H1 (cell line): ENCODE results near the gene MYMX. TPM values are rescaled to one million over a fixed set of nuclear protein-coding genes. Genes with fewer than 3 reads are reported as not detected.
A peak's percentile ranks its signal among the peaks of the same experiment; 100 is the strongest.

Source experiments
- CTBP2 ChIP-seq: IDR thresholded peaks from 2 replicates; pipeline ENCODE4 v1.7.0; 2011; ENCODE audit warnings: borderline replicate concordance, mild to moderate bottlenecking, moderate library complexity, mixed read lengths, low read length; ENCODE audit not compliant: insufficient read depth, insufficient read length
- EGR1 ChIP-seq: IDR thresholded peaks from 2 replicates; pipeline ENCODE4 v1.6.1; 2011; ENCODE audit warnings: low read depth, low read length, borderline replicate concordance
- KDM4A ChIP-seq: IDR thresholded peaks from one replicate; pipeline ENCODE4 v1.7.1; 2012; ENCODE audit warnings: low read depth, mild to moderate bottlenecking, moderate library complexity, low read length, inconsistent platforms; ENCODE audit not compliant: severe bottlenecking
- PHF8 ChIP-seq: fragments of 200-600 bp; sonication (generic); conservative IDR thresholded peaks from 2 replicates; pipeline ENCODE4 v1.7.1; 2012; ENCODE audit warnings: low read depth, mild to moderate bottlenecking, inconsistent platforms, low read length, moderate library complexity
- SAP30 ChIP-seq: fragments of 300-600 bp; sonication (generic); IDR thresholded peaks from 2 replicates; pipeline ENCODE4 v1.7.1; 2012; ENCODE audit warnings: low read length, moderate library complexity, mild to moderate bottlenecking, inconsistent platforms; ENCODE audit not compliant: insufficient read depth, insufficient replicate concordance
- TAF7 ChIP-seq: optimal IDR thresholded peaks from 2 replicates; pipeline ENCODE3; 2011; ENCODE audit warnings: low read depth, mild to moderate bottlenecking, inconsistent platforms, low read length, moderate library complexity, borderline replicate concordance
- polyA plus RNA-seq, 7 experiments: library from polyadenylated mRNA; depleted of rRNA in 3 of 7; stranded (reverse) in 5 of 7; unstranded in 2 of 7; fragments of >200 nt in 5 of 7; fragments of 200-250 nt in 2 of 7; gene quantifications; 1 replicate in 5 of 7; 2 replicates in 1 of 7; 4 replicates in 1 of 7; pipeline versions ENCODE4 v1.2.1 to v1.2.3, GENCODE V29; 2011 to 2013; ENCODE audit warnings: missing spikeins in 2 of 7, mixed read lengths in 2 of 7
- total RNA-seq: library from RNA; stranded (reverse); fragmentation: NEBNext Ultra II Directional; extraction: Animal tissue kit (Norgen Biotek cat#: 25700); gene quantifications from 2 replicates; pipeline ENCODE4 v1.2.1, GENCODE V29; 2021

Gene MYMX
- total and polyA plus RNA-seq, 2 of the 8 experiments (the other 6 are each of a cell fraction or from before 2014, with no cell fraction given) = 4.7 to 6.9 TPM

DNA sequence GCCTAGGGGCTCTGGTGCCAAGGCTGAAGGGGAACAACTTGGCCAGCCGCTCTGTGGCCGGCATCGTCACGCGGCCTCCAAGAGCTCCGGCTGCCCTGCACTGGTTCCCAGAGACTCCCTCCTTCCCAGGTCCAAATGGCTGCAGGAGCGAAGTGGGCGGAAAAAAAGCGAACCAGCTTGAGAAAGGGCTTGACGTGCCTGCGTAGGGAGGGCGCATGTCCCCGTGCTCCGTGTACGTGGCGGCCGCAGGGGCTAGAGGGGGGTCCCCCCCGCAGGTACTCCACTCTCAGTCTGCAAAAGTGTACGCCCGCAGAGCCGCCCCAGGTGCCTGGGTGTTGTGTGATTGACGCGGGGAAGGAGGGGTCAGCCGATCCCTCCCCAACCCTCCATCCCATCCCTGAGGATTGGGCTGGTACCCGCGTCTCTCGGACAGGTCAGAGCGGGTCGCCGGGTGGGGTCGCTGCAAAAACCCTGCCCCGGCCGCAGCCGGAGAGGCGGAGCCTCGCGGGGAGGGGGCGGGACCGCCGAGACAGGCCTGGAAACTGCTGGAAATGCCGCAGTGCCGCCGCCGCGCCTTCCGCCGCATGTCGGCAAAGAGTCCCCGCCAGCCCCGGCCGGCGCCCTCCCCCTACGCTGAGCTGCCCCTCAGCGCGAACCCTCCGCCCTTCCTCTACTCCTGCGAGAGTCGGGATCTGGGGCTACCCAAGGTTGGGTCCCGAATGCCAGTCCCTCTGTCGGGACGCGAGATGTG is 29.4 kb downstream of the MYMX start (continued):
- TF ChIP-seq TAF7 (peak; percentile 61), PHF8 (no peak; the same call in 1 of the 2 replicates), CTBP2 (peak; percentile 19), EGR1 (peak; percentile 72), SAP30 (peak; percentile 13), KDM4A (peak; percentile 52)
